NB4 (cell line): ENCODE results near the gene FCER2.

Experiments
- POLR2A ChIP-seq: IDR thresholded peaks from 2 replicates; pipeline ENCODE4 v1.6.1; 2011; ENCODE audit warnings: mild to moderate bottlenecking; ENCODE audit not compliant: insufficient read length; ENCODE audit errors: extremely low read depth
- TF ChIP-seq, protein P1 (sequence below): IDR thresholded peaks from one replicate; pipeline ENCODE4 v1.5.1; 2012; ENCODE audit warnings: low read depth, low read length

- TF ChIP-seq POLR2A: no peak
- TF ChIP-seq, protein P1, sequence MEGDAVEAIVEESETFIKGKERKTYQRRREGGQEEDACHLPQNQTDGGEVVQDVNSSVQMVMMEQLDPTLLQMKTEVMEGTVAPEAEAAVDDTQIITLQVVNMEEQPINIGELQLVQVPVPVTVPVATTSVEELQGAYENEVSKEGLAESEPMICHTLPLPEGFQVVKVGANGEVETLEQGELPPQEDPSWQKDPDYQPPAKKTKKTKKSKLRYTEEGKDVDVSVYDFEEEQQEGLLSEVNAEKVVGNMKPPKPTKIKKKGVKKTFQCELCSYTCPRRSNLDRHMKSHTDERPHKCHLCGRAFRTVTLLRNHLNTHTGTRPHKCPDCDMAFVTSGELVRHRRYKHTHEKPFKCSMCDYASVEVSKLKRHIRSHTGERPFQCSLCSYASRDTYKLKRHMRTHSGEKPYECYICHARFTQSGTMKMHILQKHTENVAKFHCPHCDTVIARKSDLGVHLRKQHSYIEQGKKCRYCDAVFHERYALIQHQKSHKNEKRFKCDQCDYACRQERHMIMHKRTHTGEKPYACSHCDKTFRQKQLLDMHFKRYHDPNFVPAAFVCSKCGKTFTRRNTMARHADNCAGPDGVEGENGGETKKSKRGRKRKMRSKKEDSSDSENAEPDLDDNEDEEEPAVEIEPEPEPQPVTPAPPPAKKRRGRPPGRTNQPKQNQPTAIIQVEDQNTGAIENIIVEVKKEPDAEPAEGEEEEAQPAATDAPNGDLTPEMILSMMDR: no peak
Measured at GRCh38 chr19:7706188-7706954, 4.4 kb upstream of the FCER2 start.
